BLaER1 (cell line): ENCODE measurements around the gene DNM1.

Experiments used
- H3K27ac ChIP-seq: shearing (Covaris generic); formaldehyde crosslinking; 2 replicates; pipeline ENCODE4 v1.8.1; 2022
- H3K27me3 ChIP-seq: shearing (Covaris generic); formaldehyde crosslinking; 2 replicates; pipeline ENCODE4 v1.8.1; 2022
- H3K36me3 ChIP-seq: shearing (Covaris generic); formaldehyde crosslinking; 2 replicates; pipeline ENCODE4 v1.8.1; 2022
- H3K4me1 ChIP-seq: shearing (Covaris generic); formaldehyde crosslinking; 2 replicates; pipeline ENCODE4 v1.8.1; 2022
- H3K4me2 ChIP-seq: shearing (Covaris generic); formaldehyde crosslinking; 2 replicates; pipeline ENCODE4 v1.8.1; 2022
- H3K4me3 ChIP-seq: shearing (Covaris generic); formaldehyde crosslinking; 2 replicates; pipeline ENCODE4 v1.8.1; 2022
- H3K9ac ChIP-seq: shearing (Covaris generic); formaldehyde crosslinking; 2 replicates; pipeline ENCODE4 v1.8.1; 2022
- H3K9me3 ChIP-seq: shearing (Covaris generic); formaldehyde crosslinking; 2 replicates; pipeline ENCODE4 v1.8.1; 2022
- H4K20me1 ChIP-seq: shearing (Covaris generic); formaldehyde crosslinking; 2 replicates; pipeline ENCODE4 v1.8.1; 2022
- Cebpa-rat ChIP-seq: shearing (Covaris generic); IDR thresholded peaks from 2 replicates; pipeline ENCODE4 v1.8.1; 2022

The DNM1 gene

GRCh38 chr9:128203024-128203706, at the start of gene DNM1:
DNM1 (plus strand) TSS chr9:128203379; CDS start chr9:128203471, 92 bp downstream.
- no peaks in the 10 kb centered on the region for H4K20me1 ChIP-seq
- no peaks in the 10 kb centered on the region for H3K27me3 ChIP-seq
- no peaks in the 10 kb centered on the region for H3K9me3 ChIP-seq
- H3K4me2 ChIP-seq: peak within 1 kb of the TSS; percentile 100
- H3K27ac ChIP-seq: peak within 1 kb of the TSS; percentile 39
- no peak for TF ChIP-seq Cebpa-rat
- H3K36me3 ChIP-seq: no peaks in the 10 kb centered on the region
- H3K4me3 ChIP-seq: peak within 1 kb of the TSS; percentile 78
- H3K9ac ChIP-seq: peak within 1 kb of the TSS; percentile 75
- peaks cover 50% of the 10 kb centered on the region for H3K4me1 ChIP-seq

DNA sequence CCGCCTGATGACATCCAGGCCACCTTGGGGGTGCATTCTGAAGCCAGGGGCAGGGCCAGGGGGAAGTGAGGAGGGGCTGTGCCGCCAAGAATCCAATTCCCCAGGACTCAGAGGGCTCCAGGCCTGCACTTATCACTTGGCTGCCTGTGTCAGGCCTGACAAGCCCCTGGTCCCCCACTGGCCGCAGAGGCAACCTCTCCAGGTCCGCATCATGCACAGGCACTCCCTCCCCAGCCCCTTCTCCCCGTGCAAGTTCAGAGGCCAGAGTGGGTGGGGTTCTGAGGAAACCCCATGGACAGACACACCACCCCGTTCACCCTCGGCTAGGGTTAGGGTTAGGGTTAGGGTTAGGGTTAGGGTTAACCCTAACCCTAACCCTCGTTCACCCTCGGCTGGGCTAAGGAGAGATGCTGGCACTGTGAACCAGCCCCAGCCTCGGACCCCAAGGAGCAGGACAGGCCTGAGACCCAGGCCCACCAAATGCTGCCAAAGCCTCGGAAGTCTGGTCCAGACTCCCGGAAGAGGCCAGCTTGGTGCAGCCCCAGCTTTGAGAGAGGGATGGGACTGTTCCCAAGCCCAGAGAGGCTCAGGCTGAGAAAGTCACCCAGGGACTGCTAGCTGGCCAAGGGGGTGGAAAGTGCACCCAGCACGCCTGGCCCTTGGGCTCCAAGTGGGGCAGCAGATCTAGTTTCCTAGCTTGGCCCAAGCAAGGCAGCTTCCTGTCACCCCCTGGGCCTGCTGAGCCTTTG, 49.1 kb upstream of the DNM1 start:
- Histone ChIP-seq H3K36me3 (no peaks in the 10 kb centered on the region), H3K4me2 (no peak overlapping the region), H3K9ac (no peak overlapping the region), H3K4me3 (no peak overlapping the region), H3K27me3 (no peaks in the 10 kb centered on the region), H3K4me1 (no peaks in the 10 kb centered on the region; the same call in 1 of the 2 replicates), H3K27ac (no peak overlapping the region), H4K20me1 (no peaks in the 10 kb centered on the region), H3K9me3 (no peaks in the 10 kb centered on the region)
- no peak for TF ChIP-seq Cebpa-rat

- Histone ChIP-seq H3K27me3 (no peaks in the 10 kb centered on the region), H3K27ac (no peak overlapping the region), H4K20me1 (no peaks in the 10 kb centered on the region), H3K9me3 (no peaks in the 10 kb centered on the region), H3K36me3 (no peaks in the 10 kb centered on the region), H3K9ac (no peak overlapping the region), H3K4me3 (no peak overlapping the region), H3K4me1 (peaks cover 11% of the 10 kb centered on the region), H3K4me2 (no peak overlapping the region)
- no peak for TF ChIP-seq Cebpa-rat
These were observed 47.3 kb upstream of the DNM1 start for GRCh38 chr9:128155736-128156500.

GRCh38 chr9:128159522-128159783, 43.7 kb upstream of the DNM1 start:
- peak overlapping the region; percentile 71 for H3K27ac ChIP-seq
- H4K20me1 ChIP-seq: peaks cover 32% of the 10 kb centered on the region
- H3K9ac ChIP-seq: peak overlapping the region; percentile 75
- no peak for TF ChIP-seq Cebpa-rat
- peak overlapping the region; percentile 88 for H3K4me2 ChIP-seq
- H3K4me3 ChIP-seq: peak overlapping the region; percentile 96
- H3K9me3 ChIP-seq: no peaks in the 10 kb centered on the region
- H3K27me3 ChIP-seq: no peaks in the 10 kb centered on the region
- peaks cover 29% of the 10 kb centered on the region for H3K36me3 ChIP-seq
- peaks cover 20% of the 10 kb centered on the region for H3K4me1 ChIP-seq

GRCh38 chr9:128159784-128160602, 43.2 kb upstream of the DNM1 start, which contains the start of gene BBLN:
BBLN (plus strand) TSS chr9:128160265; CDS start chr9:128160408, 143 bp downstream.
- Histone ChIP-seq H3K27me3 (no peaks in the 10 kb centered on the region), H3K9me3 (no peaks in the 10 kb centered on the region), H4K20me1 (peaks cover 34% of the 10 kb centered on the region), H3K9ac (peak within 1 kb of the TSS; percentile 91), H3K4me2 (peak within 1 kb of the TSS; percentile 95), H3K27ac (peak within 1 kb of the TSS; percentile 84), H3K36me3 (peaks cover 34% of the 10 kb centered on the region), H3K4me1 (peaks cover 20% of the 10 kb centered on the region), H3K4me3 (peak within 1 kb of the TSS; percentile 96)
- TF ChIP-seq Cebpa-rat: no peak

- peak overlapping the region; percentile 91 for H3K9ac ChIP-seq
- no peaks in the 10 kb centered on the region for H3K27me3 ChIP-seq
- peaks cover 34% of the 10 kb centered on the region for H4K20me1 ChIP-seq
- peak overlapping the region; percentile 96 for H3K4me3 ChIP-seq
- H3K9me3 ChIP-seq: no peaks in the 10 kb centered on the region
- H3K4me2 ChIP-seq: peak overlapping the region; percentile 95
- peak overlapping the region; percentile 84 for H3K27ac ChIP-seq
- no peak for TF ChIP-seq Cebpa-rat
- peaks cover 40% of the 10 kb centered on the region for H3K36me3 ChIP-seq
- peaks cover 20% of the 10 kb centered on the region for H3K4me1 ChIP-seq
These were observed 42.6 kb upstream of the DNM1 start for GRCh38 chr9:128160603-128160987.

DNA sequence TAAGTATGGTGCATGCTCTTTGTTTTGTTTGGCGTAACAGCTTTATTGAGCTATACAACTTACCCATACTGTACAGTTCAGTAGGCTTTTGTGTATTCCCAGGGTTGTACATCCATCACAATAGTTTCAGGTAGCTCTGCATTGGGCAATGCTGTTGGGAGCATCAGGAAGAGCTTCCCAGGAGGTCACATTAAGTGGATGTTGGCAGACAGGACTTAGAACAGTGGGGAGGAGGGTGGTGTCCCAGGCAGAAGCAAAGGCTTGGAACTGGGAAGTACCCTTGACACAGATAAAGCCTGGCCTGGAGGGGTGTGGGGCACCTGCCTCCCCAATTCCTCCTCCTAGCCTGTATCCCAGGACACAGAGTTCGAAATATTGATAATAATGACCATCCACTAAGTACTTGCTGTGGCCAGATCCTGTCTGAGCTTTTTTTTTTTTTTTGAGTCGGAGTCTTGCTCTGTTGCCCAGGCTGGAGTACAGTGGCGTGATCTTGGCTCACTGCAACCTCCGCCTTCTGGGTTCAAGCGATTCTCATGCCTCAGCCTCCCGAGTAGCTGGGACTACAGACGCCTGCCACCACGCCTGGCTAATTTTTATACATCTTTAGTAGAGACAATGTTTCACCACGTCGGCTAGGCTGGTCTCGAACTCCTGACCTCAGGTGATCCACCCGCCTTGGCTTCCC, 41.8 kb upstream of the DNM1 start:
- H3K36me3 ChIP-seq: peaks cover 48% of the 10 kb centered on the region
- H3K27me3 ChIP-seq: no peaks in the 10 kb centered on the region
- H3K9ac ChIP-seq: peak overlapping the region; percentile 91; the same call in 1 of the 2 replicates
- H3K9me3 ChIP-seq: no peaks in the 10 kb centered on the region
- TF ChIP-seq Cebpa-rat: no peak
- peak overlapping the region; percentile 95 for H3K4me2 ChIP-seq
- H3K4me3 ChIP-seq: peak overlapping the region; percentile 96
- peaks cover 34% of the 10 kb centered on the region for H4K20me1 ChIP-seq
- H3K4me1 ChIP-seq: peaks cover 20% of the 10 kb centered on the region
- H3K27ac ChIP-seq: no peak overlapping the region

- Histone ChIP-seq H4K20me1 (peaks cover 45% of the 10 kb centered on the region), H3K9me3 (no peaks in the 10 kb centered on the region), H3K4me3 (no peak overlapping the region), H3K36me3 (peaks cover 59% of the 10 kb centered on the region), H3K4me1 (peaks cover 20% of the 10 kb centered on the region), H3K9ac (no peak overlapping the region), H3K27me3 (no peaks in the 10 kb centered on the region), H3K27ac (no peak overlapping the region), H3K4me2 (no peak overlapping the region)
- TF ChIP-seq Cebpa-rat: no peak
These were observed 40.8 kb upstream of the DNM1 start for GRCh38 chr9:128162215-128163026.
